ENCODE measurements around the gene SNAP25.

The SNAP25 gene

DNA sequence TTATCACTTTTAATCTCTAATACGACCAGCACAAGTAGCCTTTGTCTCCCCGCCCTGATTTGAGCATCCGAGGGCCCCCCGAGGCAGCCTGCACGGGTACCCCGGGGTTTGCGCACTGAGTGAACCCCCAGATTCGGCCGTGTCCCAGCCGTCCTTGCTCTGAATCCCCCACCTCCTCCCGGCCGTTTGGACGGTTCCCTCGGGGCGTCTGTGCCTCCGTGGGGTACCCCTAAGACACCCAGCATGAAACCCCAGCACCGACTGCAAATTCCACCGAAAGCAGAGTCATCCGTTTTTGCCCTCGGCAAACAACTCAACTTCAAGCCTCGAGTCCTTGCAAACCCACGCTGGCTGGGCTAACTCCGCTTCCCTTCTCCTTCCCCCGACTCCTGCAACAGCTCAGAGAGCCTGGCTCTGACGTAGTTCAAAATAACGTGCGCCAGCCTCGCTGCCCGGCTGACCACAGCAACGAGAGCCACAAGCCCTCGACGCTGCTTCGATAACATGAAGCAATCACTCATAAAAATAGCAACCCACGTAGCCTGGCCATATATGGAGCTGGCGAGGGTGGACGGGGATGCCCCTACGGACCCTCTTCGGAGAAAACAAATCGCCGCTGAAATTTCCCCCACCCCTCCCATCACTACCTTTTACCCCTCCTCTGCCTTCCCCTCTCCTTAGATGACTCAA, 764 bp upstream of the SNAP25 start:
- peak; percentile 80 to 81 for DNase-seq

DNA sequence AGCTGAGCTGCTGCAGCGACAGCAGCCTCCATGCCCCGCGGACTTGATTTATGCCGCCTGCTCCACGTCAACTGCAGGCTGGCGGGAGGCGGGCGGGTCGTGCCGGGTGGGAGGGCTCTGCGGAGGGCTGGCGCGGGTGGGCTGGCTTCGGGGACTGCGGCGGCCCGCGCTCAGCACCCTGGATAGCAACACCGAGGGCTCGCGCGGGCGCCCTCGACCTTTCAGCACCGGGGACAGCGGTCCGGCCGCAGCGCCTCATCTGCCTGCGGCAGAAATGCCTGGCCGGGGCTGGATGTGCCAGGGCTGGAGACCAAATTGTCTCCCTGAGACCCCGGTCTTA, 792 bp downstream of the SNAP25 start:
- DNase-seq = no peak

DNA sequence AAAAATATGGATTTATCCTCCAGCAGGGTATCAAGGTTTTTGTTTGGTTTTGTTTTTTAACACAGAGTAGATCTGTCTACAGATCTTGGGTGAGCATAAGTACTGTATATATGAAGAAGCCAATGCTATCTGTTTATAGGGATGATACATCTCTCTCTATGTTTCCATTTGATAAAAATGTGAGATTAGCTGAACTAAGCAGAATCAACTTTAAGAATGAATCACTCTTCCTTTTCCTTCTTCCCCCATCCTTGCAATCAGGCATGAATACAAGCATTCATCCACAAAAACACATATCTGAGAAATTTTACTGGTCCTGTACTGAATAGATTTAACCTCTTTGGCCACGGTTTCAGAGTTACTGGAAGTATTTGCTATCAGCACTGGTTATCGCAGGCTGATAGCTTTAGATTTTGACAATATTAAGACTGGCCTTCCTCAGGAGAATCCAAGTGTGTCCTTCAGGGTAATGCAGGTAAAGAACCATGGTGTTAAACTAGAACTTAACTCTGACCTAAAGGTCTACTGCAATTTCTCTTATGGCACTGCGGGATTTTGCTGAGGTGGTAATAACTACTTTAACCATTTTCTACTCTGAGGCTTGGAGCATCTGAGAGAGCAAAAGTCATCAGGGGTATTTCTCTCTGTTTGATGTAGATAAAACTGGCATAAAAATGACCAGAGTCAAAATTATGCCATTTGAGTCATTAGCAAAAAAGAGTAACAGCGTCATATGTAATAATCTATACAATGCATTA, 1.5 kb downstream of the SNAP25 start:
- DNase-seq = no peak

DNA sequence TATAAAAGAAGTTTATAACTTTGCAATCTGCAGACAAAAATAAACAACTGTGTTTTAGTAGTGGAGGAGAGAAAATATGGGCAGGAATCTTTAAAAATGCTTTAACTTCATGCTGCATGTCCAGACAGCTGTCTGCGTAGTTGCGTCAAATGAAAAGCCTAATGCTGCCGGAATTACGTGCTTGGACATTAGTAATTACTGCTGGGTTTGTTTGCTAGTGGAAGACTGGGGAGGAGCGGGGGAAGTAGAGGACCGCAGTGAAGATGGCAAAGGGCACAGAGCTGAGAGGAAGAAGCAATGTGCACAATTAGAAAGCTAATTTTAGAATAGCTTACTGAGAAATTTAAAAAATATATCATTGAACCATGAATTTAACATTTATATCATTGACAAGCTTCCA, 2.4 kb downstream of the SNAP25 start:
- DNase-seq = no peak

DNA sequence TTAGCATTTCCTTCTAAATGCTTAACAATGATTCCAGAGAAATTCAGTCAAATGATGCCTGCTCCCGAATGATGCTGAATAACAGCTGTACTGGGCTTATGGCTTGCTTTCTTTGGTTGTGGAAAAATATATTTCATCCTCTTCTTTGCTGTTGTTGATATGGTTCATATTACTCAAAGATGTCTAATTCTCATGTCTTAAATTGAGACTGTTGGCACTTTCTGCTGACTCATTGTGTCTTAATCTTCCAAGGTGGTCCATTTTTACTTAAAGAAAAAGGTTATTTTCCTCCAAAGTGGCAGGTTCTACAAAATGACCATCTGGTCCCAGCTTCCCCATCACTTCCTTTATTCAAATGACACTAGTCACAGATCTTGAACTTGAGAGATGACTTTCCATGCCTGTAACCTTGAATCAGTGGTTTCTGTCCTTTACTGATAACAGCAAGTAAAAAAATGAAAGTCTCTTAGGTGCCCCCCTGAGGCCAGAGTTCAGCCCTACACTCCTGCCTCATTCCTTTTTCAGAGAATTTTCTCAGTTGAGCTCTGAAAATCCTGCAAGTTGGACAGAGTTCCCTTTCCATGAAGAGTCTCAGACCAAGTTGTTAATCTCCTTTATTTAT, 6.9 kb downstream of the SNAP25 start:
- DNase-seq = no peak

DNA sequence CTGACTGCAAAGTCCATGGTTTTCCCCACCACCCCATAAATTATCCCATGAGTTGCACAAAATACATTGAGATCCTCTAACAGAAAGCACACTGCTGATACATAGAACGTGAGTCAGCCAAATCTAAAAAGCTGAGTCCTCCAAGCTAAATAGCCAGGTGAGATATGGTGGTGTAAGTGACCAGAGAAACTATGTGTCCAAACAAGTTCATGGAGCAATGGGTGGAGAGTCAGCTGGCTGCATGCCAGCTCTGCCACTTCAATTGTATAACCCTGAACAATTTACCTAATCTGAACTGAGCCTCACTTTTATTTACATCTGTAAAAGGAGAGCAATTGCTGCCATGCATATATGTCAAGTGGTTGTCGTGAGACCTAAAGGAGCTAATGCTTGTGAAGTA, 9.7 kb downstream of the SNAP25 start:
- DNase-seq = no peak

DNA sequence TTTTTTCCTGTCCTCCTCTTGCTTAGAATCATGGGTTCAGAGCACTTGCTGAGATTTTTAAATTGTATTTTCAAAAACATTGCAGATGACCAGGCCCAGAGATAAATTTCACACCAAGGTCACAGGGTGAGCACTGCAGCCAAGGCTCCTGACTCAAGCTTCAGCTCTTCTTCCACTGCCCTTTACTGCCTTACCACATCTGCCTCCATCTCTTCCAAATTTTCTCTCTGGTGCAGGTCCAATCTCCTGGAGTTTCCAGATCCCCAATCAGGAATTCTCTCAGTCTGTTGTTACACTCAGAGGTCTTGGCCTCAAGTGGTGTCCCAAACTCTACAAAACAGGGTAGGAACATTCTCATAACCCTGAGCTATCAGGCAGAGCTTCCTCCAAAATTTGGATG, 12.7 kb downstream of the SNAP25 start:
- DNase-seq = no peak

DNA sequence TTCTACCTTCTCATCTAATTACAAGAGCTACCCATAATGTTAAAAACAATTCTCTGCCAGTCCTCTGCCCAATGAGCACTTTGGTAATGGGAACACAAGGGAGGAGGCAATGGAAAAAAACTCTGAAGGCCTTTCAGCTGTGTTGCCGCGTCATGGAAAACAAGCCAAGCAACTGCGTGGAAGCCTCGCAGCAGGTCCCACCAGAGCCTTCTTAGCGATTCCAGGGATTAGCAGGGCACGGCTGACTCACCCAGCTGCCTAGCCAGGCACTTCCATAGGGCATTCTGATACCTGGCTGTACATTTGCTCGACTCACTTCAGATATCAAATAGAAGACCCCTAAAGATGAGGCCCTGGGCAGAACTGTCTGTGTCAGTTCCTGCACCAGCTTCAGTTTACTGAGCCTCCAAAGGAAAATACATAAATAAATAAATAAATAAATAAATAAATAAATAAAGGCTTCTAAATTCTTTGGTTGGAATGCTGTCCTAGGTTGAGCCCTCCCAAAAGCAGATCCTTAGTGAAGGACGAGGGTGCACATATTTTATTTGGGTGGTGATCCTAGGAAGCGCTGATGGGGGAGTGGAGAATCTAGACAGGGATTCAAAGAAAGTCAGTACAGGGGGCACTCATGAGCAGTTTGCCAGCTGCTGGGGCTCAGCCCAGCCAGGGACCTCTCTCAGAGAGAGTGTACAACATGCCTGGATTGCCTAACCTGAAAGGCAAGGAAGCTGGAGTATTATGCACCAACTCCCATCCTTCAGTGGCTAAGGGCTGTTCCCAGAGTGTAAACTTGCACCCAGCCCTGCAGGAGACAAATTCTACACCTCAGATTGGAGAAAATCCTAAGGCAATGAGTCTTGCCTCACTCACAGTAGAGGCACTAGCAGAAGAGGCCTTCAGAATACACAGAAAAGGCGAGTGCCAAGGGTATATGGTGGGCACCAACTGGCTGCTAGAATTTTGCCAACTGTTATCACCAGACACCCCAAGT, 18.2 kb downstream of the SNAP25 start:
- no peak for DNase-seq

DNA sequence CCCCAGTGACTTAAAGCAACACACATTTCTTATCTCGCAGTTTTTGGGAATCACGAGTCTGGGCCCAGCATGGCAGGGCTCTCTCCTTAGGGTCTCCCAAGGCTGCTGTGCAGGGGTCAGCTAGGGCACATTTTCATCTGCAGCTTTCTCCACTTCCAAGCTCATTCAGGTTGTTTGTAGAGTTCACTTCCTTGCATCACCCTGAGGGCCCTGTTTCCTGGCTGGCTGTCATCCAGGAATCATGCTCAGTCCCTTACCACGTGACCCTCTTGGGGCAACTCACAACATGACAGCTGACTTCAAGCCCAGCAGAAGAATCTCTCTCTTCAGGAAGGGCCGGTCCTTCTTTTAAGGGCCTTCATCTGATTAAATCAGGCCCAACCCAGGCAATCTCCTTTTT, 21.3 kb downstream of the SNAP25 start:
- DNase-seq = no peak

DNA sequence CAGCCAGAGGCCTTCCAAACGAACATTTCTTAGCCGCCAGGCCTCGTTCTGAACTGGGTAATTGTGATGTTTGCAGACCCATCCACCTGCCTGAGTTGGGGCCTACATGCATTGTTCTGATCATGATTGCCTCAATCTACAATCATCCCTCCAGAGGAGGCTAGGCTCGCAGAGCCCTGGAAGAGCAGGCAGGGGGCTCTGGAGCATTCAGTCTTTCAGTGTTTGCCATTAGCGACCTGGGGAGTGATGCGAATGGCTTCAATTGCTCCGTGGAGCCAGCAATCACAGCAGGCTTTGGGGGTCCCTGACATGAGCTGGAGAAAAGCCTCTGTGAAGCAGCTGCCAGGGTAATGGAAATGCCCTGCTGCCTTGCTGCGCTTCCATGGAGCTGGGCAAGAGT, 22.0 kb downstream of the SNAP25 start:
- DNase-seq = peak in 1 of 2 experiments; percentile 23

DNA sequence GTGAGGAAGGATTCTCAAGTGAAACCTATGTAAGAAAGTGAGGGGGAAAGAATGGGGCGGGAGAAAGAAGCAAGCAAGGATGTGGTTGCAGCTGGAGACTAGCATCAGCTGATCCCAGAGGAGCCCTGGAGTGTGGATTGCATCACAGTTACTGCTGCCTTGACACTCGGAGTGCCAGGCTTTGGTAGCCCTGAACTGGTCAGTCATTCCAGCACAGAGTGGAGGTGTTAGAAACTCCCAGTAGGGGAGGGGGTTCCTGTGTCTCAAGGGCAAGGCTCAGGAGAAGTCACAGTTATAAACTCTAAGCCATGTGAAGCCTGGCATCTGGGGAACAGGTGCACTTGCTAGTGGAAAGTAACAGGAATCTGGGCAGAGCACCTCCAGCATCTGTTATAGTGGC, 23.5 kb downstream of the SNAP25 start:
- no peak for DNase-seq

DNA sequence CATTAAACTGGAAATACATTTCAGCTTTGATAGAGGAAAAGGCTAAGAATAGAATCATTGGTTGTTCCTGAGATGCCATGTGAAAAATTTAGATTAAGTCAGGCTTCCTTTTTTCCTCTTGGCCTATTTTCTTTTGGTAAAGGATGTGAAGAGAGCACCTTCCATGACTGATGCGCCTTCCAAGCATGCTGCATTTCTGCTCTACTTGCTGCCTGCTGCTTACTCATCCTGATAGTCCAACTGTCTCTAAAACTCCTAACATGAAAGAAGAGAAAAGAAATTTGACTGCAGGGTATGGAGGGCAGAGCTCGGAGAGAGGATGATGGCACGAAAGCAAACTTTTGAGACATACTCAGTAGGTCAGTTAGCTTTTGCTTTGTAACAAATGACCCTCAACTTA, 28.8 kb downstream of the SNAP25 start:
- DNase-seq = no peak

DNA sequence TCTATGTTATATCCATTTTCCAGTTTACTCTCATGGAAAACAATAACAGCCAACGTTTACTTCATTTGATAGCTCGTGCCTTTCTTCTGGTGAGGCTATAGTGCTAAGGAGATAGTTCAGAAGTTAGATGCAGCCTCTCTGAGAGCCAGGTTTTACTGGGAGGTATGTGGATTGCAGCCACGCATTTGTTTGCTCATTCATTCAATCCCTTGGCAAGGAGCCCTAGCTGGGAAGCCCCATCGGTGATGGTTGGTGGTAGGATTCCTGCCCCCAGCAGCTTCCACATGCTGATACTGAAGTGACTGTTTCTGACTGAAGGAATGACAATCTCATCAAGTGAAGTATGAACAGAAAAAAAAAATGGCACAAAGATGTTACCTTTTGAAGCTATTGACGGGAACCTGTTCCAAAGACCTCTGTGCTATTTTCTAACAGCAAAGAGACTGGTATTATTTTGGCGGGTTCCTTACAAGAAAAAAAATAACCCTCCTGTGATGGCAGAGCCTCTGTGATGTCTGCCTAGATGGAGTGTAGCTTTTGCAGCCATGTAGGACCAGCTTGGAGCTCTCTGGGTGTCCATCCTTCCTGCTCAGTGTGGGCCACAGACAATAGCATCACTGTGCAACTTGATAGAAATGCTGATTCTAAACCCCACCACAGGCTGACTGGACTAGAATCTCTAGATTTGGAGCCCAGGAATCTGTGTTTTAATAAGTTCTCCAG, 30.6 kb downstream of the SNAP25 start:
- DNase-seq = no peak

DNA sequence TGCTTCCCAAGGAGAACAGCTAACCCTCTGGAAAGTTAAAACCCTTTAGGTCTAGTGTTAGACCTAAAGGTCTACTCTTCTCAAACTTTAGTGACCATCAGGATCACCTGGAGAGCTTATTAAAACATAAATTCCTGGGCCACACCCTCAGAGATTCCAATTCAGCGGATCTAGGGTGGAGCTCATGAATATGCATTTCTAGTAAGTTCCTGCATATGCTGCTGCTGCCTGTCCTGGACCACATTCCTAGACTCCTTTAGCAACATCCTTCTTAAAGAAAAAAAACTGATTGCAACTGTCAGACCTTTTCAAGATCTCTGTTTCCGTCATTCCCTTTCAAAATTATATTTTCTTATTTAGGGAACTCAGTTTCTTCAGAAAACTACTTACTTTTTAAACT, 31.2 kb downstream of the SNAP25 start:
- no peak for DNase-seq

DNA sequence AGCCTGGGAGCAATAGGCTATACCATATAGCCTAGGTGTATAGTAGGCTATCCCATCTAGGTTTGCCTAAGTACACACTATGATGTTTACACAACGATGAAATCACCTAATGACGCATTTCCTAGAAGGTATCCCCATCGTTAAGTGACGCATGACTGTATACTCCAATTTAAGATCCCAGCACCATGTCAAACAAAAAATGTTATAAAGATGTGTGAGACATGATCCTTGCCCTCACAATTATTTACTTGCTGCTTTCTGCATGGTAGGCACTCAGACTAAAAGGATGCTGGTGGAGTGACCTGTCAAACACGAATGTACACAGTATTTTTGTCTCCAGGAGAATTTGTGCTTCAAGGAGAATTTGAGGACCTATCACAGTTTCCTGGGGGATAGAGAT, 32.3 kb downstream of the SNAP25 start:
- no peak for DNase-seq

DNA sequence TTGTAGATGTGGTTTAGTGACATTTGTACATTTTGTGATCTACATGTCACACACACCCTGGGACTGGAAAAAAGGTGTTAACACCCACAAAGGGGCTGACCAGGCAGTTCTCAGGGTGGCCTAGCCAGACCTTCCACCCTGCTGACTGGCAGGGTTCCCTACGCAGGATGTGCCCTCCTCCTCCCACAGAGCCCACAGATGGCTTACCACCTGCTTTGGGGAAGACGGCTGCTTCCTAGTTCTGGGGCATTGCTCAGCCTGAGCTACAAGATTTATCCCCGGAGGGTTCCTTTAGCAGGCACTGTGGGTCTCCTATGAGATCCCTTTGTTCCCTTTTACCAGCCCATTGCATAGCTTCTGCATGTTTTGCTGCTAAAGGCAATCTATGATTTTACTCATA, 35.1 kb downstream of the SNAP25 start:
- DNase-seq = no peak

DNA sequence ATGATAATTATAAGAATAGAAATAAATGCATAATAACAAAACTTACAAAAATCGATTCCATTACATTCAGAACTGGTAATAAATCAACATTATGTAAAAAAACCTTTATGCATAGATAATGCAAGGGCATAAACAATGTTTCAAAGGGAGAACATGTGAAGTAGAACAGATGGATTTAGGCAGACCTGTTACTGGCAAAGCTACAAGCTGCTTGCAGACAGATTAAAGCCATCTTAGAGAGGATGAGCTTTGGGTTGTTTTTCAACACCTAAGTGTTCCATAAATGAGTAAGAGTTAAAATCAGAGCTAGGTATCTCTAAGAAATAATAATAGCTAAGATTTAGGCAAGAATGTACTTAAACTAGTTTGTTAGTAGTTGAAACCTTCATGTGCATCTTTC, 37.2 kb downstream of the SNAP25 start:
- DNase-seq = no peak

DNA sequence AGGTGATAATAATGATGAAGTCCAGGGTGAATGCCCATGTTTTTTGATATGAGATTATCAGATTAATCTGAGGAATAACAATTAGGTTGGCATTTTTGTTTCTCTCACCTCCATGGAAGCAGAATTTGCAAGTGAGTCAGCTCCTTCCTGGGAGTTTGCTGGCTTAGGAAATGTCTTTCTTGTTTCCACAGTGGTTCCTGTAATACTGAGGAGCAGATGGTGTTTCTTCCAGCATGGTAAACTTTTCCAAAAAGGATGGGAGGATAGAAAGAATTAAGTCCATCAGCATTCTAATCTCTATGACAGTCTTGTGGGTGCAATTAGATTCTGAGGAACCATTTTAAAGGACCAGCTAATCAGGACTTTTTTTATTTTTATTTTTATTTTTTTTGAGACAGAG, 40.5 kb downstream of the SNAP25 start:
- DNase-seq = no peak

DNA sequence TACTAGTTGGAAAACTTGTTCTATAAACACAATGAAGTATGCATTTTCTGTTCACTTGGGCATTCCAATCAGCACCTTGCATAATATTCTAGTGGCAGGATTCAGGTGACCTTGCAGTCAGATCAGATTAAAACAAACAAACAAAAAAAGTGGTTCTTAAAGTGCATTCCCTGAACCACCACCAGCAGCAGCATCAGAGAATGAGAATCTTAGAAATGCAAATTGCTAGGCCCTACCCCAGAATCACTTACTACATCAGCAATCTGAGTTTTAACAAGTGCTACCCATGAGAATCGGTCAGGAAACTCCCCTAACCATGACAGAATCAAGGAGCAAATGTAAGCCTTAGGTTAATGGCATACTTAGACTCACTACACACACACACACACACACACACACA, 41.7 kb downstream of the SNAP25 start:
- no peak for DNase-seq

DNA sequence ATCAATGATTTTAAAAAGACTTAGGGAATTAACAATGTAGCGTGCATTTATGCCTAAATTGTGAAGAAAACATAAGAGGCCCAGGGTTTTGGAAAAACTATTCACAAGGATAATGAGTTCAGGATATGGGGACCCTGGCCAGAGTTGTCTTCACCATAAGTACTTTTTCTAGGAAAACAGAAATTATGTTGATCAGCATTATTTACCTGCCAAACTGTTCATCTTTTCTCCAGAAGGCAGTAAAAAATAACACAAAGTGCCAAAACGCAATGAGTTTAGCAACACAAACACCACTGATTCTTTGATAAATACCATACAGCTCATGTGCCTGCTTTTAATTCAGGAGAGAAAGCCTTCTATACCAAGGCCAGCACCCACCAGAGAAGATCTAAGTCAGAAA, 43.1 kb downstream of the SNAP25 start:
- no peak for DNase-seq

DNA sequence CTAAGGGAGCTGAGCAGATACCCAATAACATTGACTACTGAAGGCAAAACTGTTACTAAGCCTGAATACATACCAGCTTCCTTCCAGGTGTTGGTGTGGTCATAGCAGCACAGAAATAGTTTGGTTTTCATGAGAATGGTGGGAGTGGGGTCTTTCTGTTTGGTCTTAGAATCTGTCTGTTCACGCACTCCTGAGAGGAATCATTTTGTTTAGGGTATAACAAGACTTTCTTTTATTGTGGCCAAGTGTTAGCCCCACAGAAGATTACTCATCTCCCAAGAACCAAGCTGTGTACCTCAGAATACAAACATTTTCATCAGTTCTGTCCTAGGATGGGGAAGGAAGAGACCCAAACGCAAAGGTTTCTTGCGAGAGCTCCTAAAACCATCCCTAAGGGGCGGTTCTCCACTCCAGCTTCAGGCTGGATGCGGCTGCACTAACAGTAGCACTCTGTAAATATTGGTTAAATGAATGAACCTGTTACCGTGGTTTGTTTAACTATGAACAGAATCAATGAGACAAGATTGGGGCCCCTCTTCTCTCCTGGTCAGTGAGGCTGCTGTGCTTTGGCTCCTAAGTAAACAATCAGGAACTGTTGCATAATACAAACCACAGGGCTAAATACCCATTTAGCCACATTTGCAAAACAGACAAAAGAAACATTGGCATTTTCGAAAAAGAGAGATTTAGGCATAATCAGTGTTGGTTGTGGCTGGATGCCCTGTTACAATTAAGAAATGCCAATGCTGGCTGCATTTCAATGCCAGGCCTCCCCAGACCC, 44.9 kb downstream of the SNAP25 start:
- DNase-seq = no peak

DNA sequence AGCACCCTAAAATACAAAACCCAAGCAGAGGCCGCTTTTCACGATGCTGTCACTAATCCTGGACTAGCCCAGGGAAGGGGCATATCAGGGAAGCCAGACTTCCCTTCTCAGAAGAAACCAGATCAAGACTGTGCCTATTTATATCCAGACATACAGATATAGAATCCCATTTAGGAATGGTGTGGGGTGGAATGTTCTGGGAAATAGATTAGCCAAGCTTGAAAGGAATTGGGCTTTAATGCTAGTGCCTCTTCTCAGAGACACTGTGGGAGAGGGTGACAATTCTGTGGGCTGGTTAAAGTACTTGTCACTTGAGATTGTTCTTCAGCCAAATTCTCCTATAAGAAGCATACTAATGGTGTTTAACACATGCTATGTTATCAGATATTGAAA, 45.5 kb downstream of the SNAP25 start:
- DNase-seq = no peak

Measured in NCI-H1930 (cell line).